HAP-1 (cell line): ENCODE measurements around the gene TPT1.

Experiments used
- DNase-seq, 2 experiments: peaks; one replicate each; pipeline ENCODE4 v3.0.0-alpha.2; 2016 to 2020; ENCODE audit warnings: low spot score in 2 of 2
- H3K27me3 ChIP-seq: fragments of 250-450 bp; sonication (Bioruptor Pico); 2 replicates; pipeline ENCODE4 v1.5.1; 2020; ENCODE audit warnings: low read depth, mild to moderate bottlenecking, moderate library complexity
- H3K36me3 ChIP-seq: fragments of 250-450 bp; sonication (Bioruptor Pico); replicated peaks from 2 replicates; pipeline ENCODE4 v1.5.1; 2020; ENCODE audit warnings: mild to moderate bottlenecking
- H3K4me1 ChIP-seq: fragments of 250-450 bp; sonication (Bioruptor Pico); 2 replicates; pipeline ENCODE4 v1.5.1; 2020; ENCODE audit warnings: mild to moderate bottlenecking
- H3K4me3 ChIP-seq: fragments of 250-450 bp; sonication (Bioruptor Pico); 2 replicates; pipeline ENCODE4 v1.5.1; 2020; ENCODE audit warnings: mild to moderate bottlenecking, moderate library complexity
- H3K9me3 ChIP-seq: fragments of 250-450 bp; sonication (Bioruptor Pico); 2 replicates; pipeline ENCODE4 v1.5.1; 2020; ENCODE audit warnings: mild to moderate bottlenecking, moderate library complexity
- in situ Hi-C: fragments of 300-500 bp; cut with MboI; formaldehyde crosslinking; loops from 3 replicates; pipeline ENCODE4 v1.14.3; 2020; ENCODE audit warnings: low sequenced_read_pairs, inconsistent platforms, mixed read lengths

Gene TPT1

GRCh38 chr13:45297456-45298205 is 43.4 kb downstream of the TPT1 start:
- no peaks in the 10 kb centered on the region for H3K4me1 ChIP-seq
- H3K9me3 ChIP-seq: no peaks in the 10 kb centered on the region
- H3K4me3 ChIP-seq: no peak overlapping the region
- no peak for DNase-seq
- H3K27me3 ChIP-seq: no peaks in the 10 kb centered on the region
- H3K36me3 ChIP-seq: no peaks in the 10 kb centered on the region
- in situ Hi-C loops: no loop called here

DNA sequence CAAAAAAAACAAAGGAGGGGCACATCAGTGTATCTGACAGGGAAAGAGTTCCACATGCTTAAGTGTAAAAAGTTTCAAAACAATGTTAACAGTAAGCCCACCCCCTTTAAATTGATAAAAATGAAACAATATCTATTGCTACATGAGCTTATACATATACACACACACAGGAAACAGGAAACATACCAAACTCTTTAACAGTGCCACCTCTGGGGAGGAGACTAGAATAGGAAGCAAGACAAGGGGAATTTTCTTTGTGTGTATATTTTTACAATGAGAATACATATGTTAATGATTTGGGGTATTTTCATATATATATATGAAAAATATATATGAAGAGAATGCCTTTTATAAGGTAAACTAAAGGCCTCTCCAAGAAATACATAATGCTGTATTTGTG is 44.7 kb downstream of the TPT1 start:
- no peak for DNase-seq
- no peak overlapping the region for H3K4me3 ChIP-seq
- no peaks in the 10 kb centered on the region for H3K4me1 ChIP-seq
- no peaks in the 10 kb centered on the region for H3K27me3 ChIP-seq
- H3K36me3 ChIP-seq: no peaks in the 10 kb centered on the region
- H3K9me3 ChIP-seq: no peaks in the 10 kb centered on the region
- in situ Hi-C loops: no loop called here

DNA sequence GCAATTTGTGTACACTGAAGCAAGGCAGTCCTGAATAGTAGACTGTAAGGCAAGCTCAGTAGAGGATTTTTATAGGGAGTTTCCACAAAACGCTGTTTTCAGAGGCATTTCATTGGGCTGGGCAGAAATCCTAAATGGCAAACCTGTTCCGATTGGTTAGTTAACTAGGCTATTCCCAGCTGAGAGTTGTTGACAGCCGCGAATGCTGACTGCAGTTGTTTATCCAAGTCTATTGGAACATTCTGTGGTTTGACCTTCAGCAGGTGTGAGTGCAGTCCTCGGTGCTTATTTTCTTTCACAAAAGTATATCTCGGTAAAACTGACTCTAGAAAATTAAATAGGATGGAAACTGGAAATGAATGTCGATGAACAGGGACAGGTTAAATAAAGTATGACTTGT is 45.4 kb downstream of the TPT1 start:
- DNase-seq: no peak
- Histone ChIP-seq H3K4me1 (peaks cover 2% of the 10 kb centered on the region; the same call in 1 of the 2 replicates), H3K36me3 (no peaks in the 10 kb centered on the region), H3K4me3 (no peak overlapping the region), H3K27me3 (no peaks in the 10 kb centered on the region), H3K9me3 (no peaks in the 10 kb centered on the region)
- in situ Hi-C loops: no loop called here

- Histone ChIP-seq H3K36me3 (no peaks in the 10 kb centered on the region), H3K9me3 (no peaks in the 10 kb centered on the region), H3K27me3 (no peaks in the 10 kb centered on the region), H3K4me1 (peaks cover 11% of the 10 kb centered on the region), H3K4me3 (no peak overlapping the region)
- in situ Hi-C loops: no loop called here
- no peak for DNase-seq
Observed at GRCh38 chr13:45292176-45292575, 48.8 kb downstream of the TPT1 start.

DNA sequence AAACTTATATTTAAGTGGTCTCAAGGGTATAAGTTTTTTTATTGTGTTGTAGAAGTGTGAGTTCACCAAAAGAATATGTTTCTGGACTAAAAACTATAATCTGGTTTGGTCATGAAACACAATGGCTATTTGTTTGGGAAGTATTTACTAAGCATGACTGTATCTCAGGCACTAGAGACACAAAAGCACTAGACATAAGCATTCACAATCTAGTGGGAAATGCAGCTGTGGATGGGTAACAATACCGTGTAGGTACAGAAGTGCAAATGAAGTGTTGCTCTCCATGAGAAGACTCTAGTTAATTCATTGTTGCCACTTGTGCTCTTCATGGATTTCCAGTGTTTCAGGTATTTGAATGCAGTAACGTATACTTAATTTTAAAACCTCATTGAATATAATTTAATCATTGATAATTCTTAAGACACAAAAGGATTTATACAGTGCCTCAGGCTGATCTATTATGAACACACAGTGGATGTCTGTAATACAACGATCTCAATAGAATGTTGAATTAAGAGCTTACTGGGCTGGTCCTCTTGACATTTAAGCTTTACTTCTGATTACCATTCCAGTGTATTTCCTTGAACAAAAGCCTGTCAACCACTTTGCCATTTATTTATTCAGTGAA is 50.9 kb downstream of the TPT1 start:
- peak; percentile 69 to 99 for DNase-seq
- in situ Hi-C loops: no loop called here
- H3K9me3 ChIP-seq: no peaks in the 10 kb centered on the region
- H3K4me1 ChIP-seq: peaks cover 11% of the 10 kb centered on the region
- H3K27me3 ChIP-seq: no peaks in the 10 kb centered on the region
- H3K36me3 ChIP-seq: no peaks in the 10 kb centered on the region
- no peak overlapping the region for H3K4me3 ChIP-seq
